ENCODE data around the gene PRPF31. TPM values are rescaled to one million over a fixed set of nuclear protein-coding genes. Genes with fewer than 3 reads are reported as not detected.

Gene PRPF31
- total and polyA plus RNA-seq, 11 donors: 30.0 to 58.4 (median 41.4) TPM

- WGBS, 4 donors: 61 to 82% (median 78%) methylated on average over 9 to 19 of the region's 19 CpGs
- Histone ChIP-seq H3K4me1 (peaks cover 0 to 19% (median 0%) of the 10 kb centered on the region in 12 donors), H3K27me3 (no peaks in the 10 kb centered on the region), H3K27ac (peak overlapping the region in 8 of 12 donors; percentile 12 to 42 (median 34)), H3K9me3 (no peaks in the 10 kb centered on the region), H3K36me3 (peaks cover 7 to 100% (median 100%) of the 10 kb centered on the region in 9 donors), H3K4me3 (no peak overlapping the region)
- ATAC-seq (peak in 2 of 4 donors; percentile 4 to 28), DNase-seq (no peak)
- intact Hi-C loops (cut with DNase I): no loop called here
- TF ChIP-seq POLR2A (IDR thresholded peaks at IDR 0.05) (no peak), CTCF (IDR thresholded peaks at IDR 0.05) (no peak)
These were observed 32.6 kb downstream of the PRPF31 start for GRCh38 chr19:54148158-54148557.

- Histone ChIP-seq H3K36me3 (peaks cover 7 to 100% (median 100%) of the 10 kb centered on the region in 9 donors), H3K4me3 (no peak overlapping the region), H3K27ac (no peak overlapping the region), H3K9me3 (no peaks in the 10 kb centered on the region), H3K4me1 (peaks cover 0 to 19% (median 1%) of the 10 kb centered on the region in 12 donors), H3K27me3 (no peaks in the 10 kb centered on the region)
- DNase-seq (no peak), ATAC-seq (no peak)
- no peak for TF ChIP-seq CTCF (IDR thresholded peaks at IDR 0.05)
- TF ChIP-seq POLR2A (IDR thresholded peaks at IDR 0.05): no peak
- intact Hi-C loops (cut with DNase I): no loop called here
- WGBS, 4 donors: 79 to 83% (median 82%) methylated on average over 12 of the region's 12 CpGs
These were observed 33.7 kb downstream of the PRPF31 start for GRCh38 chr19:54149021-54149812.

- no peaks in the 10 kb centered on the region for H3K9me3 ChIP-seq
- ATAC-seq (no peak), DNase-seq (no peak)
- H3K36me3 ChIP-seq: peaks cover 1 to 100% (median 100%) of the 10 kb centered on the region in 9 donors
- peaks cover 0 to 18% (median 6%) of the 10 kb centered on the region in 12 donors for H3K4me1 ChIP-seq
- intact Hi-C loops (cut with DNase I): no loop called here
- no peak overlapping the region for H3K27ac ChIP-seq
- WGBS, 4 donors: 82 to 89% (median 87%) methylated on average over 23 of the region's 23 CpGs
- H3K27me3 ChIP-seq: no peaks in the 10 kb centered on the region
- no peak overlapping the region for H3K4me3 ChIP-seq
- TF ChIP-seq POLR2A (IDR thresholded peaks at IDR 0.05): no peak
- no peak for TF ChIP-seq CTCF (IDR thresholded peaks at IDR 0.05)
These were observed 35.9 kb downstream of the PRPF31 start for GRCh38 chr19:54151362-54152035.

GRCh38 chr19:54152267-54152666 is 36.7 kb downstream of the PRPF31 start:
- no peak for ATAC-seq
- peaks cover 0 to 100% (median 100%) of the 10 kb centered on the region in 9 donors for H3K36me3 ChIP-seq
- 76 to 93% (median 89%) methylated on average over 7 to 12 of the region's 12 CpGs for WGBS, 4 donors

More at GRCh38 chr19:54152267-54152666, 36.7 kb downstream of the PRPF31 start:
- TF ChIP-seq POLR2A (IDR thresholded peaks at IDR 0.05) (no peak), CTCF (IDR thresholded peaks at IDR 0.05) (no peak)
- H3K9me3 ChIP-seq: no peaks in the 10 kb centered on the region
- no peaks in the 10 kb centered on the region for H3K27me3 ChIP-seq
- no peak overlapping the region for H3K4me3 ChIP-seq
- H3K27ac ChIP-seq: no peak overlapping the region
- intact Hi-C loops (cut with DNase I): no loop called here
- H3K4me1 ChIP-seq: peaks cover 0 to 11% (median 3%) of the 10 kb centered on the region in 12 donors
- no peak for DNase-seq
